Uterus (tissue), 2 donors: ENCODE measurements around the gene SLC5A4.

Experiments used
- CTCF ChIP-seq, 4 experiments: fragments of 200-600 bp in 2 of 4; fragments of 450-650 bp in 2 of 4; sonication (generic) in 2 of 4; IDR thresholded peaks; one replicate each; pipeline ENCODE4 v1.5.1; 2016 to 2019; ENCODE audit warnings: antibody characterized with exemption in 4 of 4, mild to moderate bottlenecking in 2 of 4, moderate library complexity in 1 of 4
- POLR2A ChIP-seq, 2 donors: fragments of 450-650 bp; IDR thresholded peaks; one replicate each; pipeline ENCODE4 v1.6.1; 2016; ENCODE audit warnings: antibody characterized with exemption in 2 of 2, mild to moderate bottlenecking in 1 of 2, moderate library complexity in 1 of 2

- TF ChIP-seq CTCF (IDR thresholded peaks at IDR 0.05) (no peak), POLR2A (IDR thresholded peaks at IDR 0.05) (no peak)
Measured at GRCh38 chr22:32270641-32271369, 15.7 kb upstream of the SLC5A4 start.
